Hematopoietic multipotent progenitor cell treated with erythropoietin and hydrocortisone succinate and interleukin-3 and kit ligand, for 4 days (in vitro differentiated cells): ENCODE results near the gene SLFN12L.
A peak's percentile ranks its signal among the peaks of the same experiment; 100 is the strongest.
"Not testable (repeated sequence)": the region's sequence is repeated elsewhere in the genome, so short reads cannot be mapped to it uniquely, and the experiment has no call there.

Experiments used
- DNase-seq: peaks from one replicate; pipeline ENCODE4 v3.0.0-alpha.2; 2015

SLFN12L gene

GRCh38 chr17:35541434-35541833 lies 4.0 kb upstream of the SLFN12L start:
- DNase-seq = no peak

- DNase-seq = peak; percentile 77
Measured at GRCh38 chr17:35540589-35541404, 3.3 kb upstream of the SLFN12L start.

GRCh38 chr17:35539659-35540026 lies 2.2 kb upstream of the SLFN12L start:
- DNase-seq = no peak

GRCh38 chr17:35536664-35537171 lies 760 bp downstream of the SLFN12L start:
- peak; percentile 39 for DNase-seq

GRCh38 chr17:35535406-35535805 lies 2.1 kb downstream of the SLFN12L start:
- not testable (repeated sequence) for DNase-seq

GRCh38 chr17:35534576-35535093 lies 2.8 kb downstream of the SLFN12L start:
- DNase-seq = no peak

- DNase-seq = no peak
Measured at GRCh38 chr17:35531160-35531559, 6.3 kb downstream of the SLFN12L start.

GRCh38 chr17:35529866-35530265 lies 7.6 kb downstream of the SLFN12L start:
- DNase-seq = no peak

- not testable (repeated sequence) for DNase-seq
Measured at GRCh38 chr17:35529326-35529725, 8.2 kb downstream of the SLFN12L start.

- DNase-seq = peak; percentile 43
Measured at GRCh38 chr17:35523296-35523695, 14.2 kb downstream of the SLFN12L start.

GRCh38 chr17:35521654-35522256 lies 15.7 kb downstream of the SLFN12L start:
- peak; percentile 77 for DNase-seq

GRCh38 chr17:35521150-35521549 lies 16.3 kb downstream of the SLFN12L start:
- DNase-seq = peak; percentile 30

- DNase-seq = no peak
Measured at GRCh38 chr17:35519906-35520442, 17.5 kb downstream of the SLFN12L start.

GRCh38 chr17:35519439-35519838 lies 18.0 kb downstream of the SLFN12L start:
- DNase-seq = no peak

GRCh38 chr17:35518431-35518830 lies 19.0 kb downstream of the SLFN12L start:
- DNase-seq = not testable (repeated sequence)

GRCh38 chr17:35515027-35515426 lies 22.5 kb downstream of the SLFN12L start:
- DNase-seq = no peak

GRCh38 chr17:35514564-35514963 lies 22.9 kb downstream of the SLFN12L start:
- DNase-seq = no peak

- no peak for DNase-seq
Measured at GRCh38 chr17:35510052-35510451, 27.4 kb downstream of the SLFN12L start.

- DNase-seq = not testable (repeated sequence)
Measured at GRCh38 chr17:35507714-35508113, 29.8 kb downstream of the SLFN12L start.

GRCh38 chr17:35499548-35499947 lies 37.9 kb downstream of the SLFN12L start:
- DNase-seq = no peak

- DNase-seq = no peak
Measured at GRCh38 chr17:35498448-35499178, 38.9 kb downstream of the SLFN12L start.

- DNase-seq = no peak
Measured at GRCh38 chr17:35496451-35497290, 40.8 kb downstream of the SLFN12L start.
